ENCODE measurements around the gene ORC5.

GRCh38 chr7:104175361-104175984 lies 32.3 kb downstream of the ORC5 start:
- TF ChIP-seq, protein P1, sequence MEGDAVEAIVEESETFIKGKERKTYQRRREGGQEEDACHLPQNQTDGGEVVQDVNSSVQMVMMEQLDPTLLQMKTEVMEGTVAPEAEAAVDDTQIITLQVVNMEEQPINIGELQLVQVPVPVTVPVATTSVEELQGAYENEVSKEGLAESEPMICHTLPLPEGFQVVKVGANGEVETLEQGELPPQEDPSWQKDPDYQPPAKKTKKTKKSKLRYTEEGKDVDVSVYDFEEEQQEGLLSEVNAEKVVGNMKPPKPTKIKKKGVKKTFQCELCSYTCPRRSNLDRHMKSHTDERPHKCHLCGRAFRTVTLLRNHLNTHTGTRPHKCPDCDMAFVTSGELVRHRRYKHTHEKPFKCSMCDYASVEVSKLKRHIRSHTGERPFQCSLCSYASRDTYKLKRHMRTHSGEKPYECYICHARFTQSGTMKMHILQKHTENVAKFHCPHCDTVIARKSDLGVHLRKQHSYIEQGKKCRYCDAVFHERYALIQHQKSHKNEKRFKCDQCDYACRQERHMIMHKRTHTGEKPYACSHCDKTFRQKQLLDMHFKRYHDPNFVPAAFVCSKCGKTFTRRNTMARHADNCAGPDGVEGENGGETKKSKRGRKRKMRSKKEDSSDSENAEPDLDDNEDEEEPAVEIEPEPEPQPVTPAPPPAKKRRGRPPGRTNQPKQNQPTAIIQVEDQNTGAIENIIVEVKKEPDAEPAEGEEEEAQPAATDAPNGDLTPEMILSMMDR (IDR thresholded peaks at IDR 0.05): no peak
- no peak for TF ChIP-seq POLR2A (IDR thresholded peaks at IDR 0.05)

Data from vagina (tissue), 2 donors.